Right hindlimb (tissue), 1 donor: ENCODE measurements around the gene SAMD9L.
"Not testable (repeated sequence)": the region's sequence is repeated elsewhere in the genome, so short reads cannot be mapped to it uniquely, and the experiment has no call there.

Experiments
- DNase-seq: peaks from one replicate; pipeline ENCODE4 v3.0.0-alpha.2; 2018

Gene SAMD9L

DNA sequence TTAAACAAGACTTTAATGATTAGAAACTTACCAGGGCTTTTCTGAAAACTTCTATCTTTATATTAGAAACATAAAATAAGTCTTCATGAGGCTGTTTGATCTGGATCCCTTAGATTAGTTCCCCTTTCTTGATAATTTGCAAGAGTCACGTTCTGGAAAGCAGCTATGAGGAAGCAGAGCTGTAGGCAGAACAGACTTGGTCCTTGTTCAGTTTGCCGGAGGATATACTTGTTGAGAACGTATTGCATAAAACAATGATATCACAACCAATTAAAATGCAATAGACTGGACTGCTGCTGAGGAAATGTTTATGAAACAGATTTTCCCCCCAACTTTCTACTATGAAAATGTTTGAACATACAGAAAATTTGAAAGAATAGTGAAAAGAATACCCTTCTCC is 2.8 kb downstream of the SAMD9L start:
- no peak for DNase-seq

DNA sequence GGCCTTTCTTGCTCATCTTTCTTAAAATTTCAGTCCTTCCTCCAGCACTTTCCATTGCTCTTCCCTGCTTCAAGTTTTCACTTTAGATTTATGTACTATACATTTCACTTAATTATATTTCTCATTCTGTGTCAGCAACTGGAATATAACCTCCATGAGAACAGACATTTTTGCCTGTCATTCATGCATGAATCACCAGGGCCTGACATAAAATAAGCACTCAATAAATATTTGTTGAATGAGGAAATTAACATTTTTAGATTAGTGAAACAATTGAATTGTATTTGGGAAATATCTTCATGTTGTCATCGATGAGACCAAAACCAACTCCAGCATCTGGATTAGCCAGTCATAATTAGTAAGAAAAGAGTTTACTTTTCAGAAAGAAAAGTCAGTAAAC is 6.1 kb downstream of the SAMD9L start:
- DNase-seq, result no peak

DNA sequence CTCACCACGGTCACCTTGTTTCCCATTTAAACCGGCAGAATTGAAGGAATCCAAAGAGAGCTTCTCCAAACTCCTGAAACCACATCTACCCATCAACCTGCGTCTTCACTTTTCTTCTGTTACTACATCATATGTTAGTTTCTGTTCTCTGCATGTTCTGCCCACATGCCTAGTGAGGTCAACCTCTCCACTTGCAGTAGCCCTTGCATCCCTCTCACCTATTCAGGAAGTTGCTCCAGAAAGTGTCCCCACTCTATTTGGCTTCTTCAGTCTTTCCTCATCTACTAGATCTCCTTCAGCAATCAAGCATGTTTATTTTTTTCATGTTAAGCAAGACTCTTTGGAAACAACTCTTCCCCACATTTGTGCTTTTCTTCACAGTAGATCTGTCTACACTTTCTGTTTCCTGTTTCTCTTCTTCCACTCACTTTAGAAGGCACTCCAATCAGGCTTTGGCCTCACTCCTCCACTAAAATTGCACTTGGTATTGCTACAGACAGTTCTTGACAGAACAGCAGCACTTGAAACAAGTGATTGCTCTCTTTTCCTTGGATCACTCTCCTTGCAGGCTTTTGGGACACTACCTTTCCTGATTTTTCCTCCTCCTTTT is 7.5 kb downstream of the SAMD9L start:
- DNase-seq, result no peak

DNA sequence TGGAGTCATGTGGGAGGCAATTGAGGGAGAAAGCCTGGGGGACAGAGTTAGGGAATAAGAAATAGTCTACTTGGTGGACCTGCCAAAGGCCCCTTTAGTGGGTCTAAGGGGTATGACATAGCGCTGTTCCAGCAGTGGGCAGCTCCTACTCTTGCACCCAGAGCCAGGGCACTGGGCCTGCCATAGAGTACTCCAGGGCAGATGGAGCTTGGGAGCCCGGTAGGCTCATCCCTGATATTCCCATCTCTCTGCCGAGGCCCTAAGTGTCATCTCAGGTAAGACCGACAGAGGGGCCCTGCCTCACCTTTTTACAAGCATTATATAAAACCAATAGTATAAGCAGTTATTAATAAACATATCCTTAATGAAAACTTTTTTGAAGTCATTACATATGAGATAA is 9.6 kb downstream of the SAMD9L start:
- DNase-seq, result no peak

DNA sequence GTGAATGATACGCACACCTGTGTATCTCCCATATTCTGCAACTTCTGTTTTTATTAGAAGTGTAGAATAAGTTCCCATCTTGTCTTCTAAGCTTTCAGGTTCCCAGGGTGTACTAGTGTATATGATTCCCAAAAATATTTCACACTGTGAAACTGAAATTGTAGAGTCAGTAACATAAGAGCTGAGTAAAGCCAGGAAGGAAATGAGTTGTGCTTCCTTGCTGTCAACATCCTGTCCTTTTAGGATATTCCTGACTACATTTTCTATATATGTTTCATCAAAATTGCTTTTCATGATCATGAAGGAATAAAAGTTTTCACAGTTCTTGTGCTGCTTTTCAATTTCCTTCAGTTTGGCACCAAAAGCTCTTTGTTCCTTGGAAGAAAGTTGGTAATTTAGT is 15.2 kb downstream of the SAMD9L start:
- DNase-seq, result no peak

DNA sequence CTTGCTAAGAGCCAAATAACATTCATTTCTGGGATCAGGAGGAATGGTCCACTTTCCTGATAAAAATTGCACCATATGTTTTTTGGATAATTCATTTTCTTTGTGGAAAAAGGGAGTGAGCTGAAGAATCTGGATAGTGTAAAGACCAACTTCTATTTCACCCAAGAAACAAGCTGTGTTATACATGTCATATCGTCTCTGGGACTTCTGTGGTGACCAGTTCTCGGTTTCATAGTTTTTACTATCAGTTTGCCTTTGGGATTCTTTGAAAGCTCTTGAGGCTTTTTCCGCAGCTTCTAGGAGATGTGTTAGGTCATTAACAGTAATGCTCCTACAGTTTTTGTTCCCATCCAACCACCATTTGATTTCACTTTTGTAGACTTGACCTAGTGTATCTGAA is 16.0 kb downstream of the SAMD9L start:
- DNase-seq, result no peak

DNA sequence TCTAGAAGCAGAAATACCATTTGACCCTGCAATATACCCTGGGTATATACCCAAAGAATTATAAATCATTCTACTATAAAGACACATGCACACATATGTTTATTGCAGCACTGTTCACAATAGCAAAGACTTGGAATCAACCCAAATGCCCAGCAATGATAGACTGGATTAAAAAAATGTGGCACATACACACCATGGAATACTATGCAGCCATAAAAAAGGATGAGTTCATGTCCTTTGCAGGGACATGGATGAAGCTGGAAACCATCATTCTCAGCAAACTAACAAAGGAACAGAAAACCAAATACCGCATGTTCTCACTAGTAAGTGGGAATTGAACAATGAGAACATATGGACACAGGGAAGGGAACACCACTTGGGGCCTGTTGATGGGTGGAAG is 21.2 kb downstream of the SAMD9L start:
- not testable (repeated sequence) for DNase-seq

DNA sequence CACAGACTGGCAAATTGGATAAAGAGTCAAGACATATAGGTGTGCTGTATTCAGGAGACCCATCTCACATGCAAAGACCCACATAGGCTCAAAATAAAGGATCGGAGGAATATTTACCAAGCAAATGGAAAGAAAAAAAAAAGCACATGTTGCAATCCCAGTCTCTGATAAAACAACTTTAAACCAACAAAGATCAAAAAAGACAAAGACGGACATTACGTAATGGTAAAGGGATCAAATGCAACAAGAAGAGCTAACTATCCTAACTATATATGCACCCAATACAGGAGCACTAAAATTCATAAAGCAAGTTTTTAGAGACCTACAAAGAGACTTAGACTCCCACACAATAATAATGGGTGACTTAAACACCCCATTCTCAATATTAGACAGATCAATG is 24.7 kb downstream of the SAMD9L start:
- DNase-seq, result not testable (repeated sequence)

DNA sequence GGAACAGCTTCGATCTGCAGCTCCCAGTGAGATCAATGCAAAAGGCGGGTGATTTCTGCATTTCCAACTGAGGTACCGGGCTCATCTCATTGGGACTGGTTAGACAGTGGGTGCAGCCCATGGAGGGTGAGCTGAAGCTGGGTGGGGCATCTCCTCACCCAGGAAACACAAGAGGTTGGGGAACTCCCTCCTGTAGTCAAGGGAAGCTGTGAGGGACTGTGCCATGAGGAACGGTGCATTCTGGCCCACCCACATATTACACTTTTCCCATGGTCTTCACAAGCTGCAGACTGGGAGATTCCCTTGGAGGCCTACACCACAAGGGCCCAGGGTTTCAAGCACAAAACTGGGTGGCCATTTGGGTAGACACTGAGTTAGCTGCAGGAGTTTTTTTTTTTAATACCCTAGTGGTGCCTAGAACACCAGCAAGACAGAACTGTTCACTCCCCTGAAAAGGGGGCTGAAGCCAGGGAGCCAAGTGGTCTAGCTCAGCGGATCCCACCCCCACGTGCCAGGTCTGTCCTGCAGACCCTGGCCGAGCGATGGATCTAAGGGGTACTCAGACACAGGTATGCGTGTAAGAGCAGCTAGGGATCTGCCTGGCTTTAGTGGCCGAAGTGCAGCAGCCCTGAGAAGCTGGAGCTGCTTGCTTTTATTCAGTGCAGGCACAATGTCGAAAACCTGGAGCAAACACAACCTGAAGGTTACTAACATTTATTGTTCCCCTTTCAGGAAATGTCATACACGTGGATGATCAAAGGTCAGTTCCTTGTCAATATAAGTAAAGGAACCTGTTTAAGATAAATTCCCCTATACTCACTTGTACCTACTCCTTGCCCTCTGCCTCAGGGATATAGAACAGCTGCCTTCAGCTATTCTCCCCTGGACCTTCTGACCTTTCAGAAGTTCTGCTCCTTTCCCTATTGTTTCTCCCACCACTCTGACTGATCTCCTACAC is 27.3 kb downstream of the SAMD9L start:
- no peak for DNase-seq

DNA sequence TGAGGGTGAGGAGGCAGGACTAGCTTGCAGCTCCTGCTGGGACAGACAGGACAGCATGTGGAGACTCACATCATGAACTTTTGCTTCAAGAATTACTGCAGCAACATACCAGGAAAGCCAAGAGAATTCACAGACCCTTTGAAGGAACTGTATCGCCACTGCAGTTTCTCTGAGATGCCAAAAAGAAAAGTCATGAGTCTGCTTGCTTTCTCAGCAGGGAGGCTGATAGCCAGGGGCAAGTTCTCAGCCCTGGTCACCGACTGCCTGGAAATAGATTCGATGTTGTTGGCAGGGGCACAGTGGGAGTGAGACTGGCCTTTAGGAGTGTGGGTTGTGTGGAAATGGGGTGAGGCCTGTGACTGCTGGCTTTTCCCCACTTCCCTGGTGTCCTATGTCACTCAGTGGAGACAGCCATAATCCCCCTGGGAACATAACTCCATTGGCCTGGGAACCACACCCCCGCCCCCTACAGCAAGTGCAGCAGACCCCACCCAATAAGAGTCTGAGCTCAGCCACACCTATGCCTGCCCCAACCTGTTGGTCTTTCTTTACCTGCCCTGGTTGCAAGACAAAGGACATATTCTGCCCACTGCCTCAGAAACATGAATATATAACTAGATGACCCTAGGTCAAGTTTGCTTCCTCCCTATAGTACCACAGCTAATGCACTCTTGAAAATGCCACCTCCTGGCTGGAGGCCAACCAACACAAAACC is 28.8 kb downstream of the SAMD9L start:
- no peak for DNase-seq

DNA sequence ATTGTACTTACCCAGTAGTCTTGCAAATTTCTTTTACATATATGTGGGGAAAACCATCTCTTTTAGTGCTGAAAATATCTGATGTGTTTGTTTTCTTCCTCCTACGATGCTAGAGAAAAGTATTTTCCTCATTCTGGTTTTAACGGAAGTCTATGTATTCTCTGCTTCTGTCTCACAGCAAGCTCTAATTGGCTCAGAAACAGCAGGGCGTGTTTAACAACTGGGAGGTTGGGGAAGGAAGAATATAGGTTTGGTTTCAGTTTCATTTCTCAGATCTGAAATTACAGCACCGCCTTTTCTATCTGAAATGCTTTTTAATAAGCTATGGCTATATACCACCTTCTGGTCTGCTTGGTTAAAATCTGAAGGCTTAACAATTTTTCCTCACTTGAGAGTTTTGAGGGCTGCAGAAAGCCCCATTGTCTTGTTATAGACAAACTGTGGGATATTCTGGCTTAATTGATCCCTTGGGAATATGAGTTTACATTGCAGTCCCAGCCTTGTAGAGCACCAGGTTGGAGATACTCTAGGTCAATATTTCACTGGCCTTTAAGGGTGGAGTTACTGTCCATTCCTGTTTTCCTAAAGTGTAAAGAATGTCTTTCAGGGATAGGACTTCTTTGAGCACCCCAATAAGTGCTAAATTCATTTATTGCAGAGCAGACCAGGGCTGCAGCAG is 30.2 kb downstream of the SAMD9L start, which contains the start of gene SAMD9:
TSS of gene SAMD9 (minus strand) at position 128 of the 679 bp plus-strand sequence. CDS start 11,882 bp downstream, outside the sequence.
- peak; percentile 67 for DNase-seq

DNA sequence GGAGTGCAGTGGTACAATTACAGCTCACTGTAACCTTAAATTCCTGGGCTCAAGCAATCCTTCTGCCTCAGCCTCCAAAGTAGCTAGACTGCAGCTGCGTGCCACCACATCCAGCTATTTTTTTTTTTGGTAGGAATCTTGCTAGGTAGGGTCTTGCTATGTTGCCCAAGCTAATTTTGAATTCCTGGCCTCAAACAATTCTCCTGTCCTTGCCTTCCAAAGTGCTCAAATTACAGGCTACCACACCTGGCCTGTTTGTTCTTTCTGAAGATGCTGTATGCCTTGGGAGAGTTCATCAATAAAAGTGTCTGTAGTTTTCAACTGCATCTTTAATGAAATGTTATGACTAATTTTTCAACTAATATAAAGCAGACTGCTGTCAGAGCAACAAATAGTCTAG is 30.9 kb downstream of the SAMD9L start:
- DNase-seq, result no peak

DNA sequence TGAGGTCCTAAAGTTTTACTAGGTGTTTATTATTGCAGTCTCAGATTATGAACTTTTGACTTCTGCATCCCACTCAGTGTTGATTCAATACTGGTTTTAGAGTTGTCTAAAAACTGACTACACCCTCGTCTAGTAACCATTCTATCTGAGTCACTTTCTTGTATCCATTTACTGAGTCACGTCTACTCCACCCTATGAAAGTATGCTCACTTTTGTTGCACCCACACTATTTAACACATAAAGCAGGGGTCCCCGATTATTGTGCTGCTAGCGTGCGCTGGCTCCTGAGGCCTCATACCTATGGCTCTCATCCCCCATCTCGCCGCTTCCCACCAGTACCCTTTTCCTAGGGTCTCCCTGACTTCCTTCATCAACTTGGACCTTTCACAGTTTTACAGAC is 32.4 kb downstream of the SAMD9L start:
- no peak for DNase-seq

DNA sequence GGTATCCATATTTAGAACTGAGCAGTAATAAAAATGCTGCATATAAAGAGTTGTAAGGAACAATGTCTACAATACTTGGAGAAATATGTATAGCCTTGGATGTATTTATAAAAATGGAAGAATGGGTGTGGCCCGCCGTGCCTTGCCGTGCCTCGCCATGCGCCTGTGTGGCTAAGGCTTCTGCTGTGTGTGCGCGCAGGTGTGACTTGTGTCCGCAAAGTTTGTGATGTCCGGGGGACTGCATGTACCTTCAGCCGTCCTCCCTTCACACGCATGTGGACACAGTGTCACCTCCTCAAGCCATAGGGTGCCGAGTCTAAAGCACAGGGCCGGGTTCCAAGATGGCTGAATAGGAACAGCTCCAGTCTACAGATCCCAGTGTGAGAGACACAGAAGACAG is 40.2 kb downstream of the SAMD9L start:
- DNase-seq, result no peak

DNA sequence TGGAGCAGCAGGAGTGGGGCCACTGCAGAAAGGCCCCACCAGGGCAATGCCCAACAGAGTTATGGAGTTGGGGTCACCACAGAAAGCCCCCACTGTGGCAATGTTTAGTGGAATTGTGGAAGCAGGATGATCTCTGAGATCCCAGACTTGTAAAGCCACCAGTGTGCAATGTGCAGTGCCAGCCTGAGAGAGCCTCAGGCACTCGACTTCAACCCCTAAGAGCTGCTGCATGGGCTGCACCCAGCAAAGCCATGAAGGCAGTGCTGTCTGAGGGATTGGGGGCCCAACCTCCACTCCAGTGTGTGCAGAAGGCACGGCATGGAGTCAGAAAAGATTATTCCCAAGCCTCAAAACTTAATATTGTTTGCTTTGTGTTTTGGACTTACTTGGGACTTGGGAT is 50.8 kb downstream of the SAMD9L start:
- DNase-seq, result no peak

DNA sequence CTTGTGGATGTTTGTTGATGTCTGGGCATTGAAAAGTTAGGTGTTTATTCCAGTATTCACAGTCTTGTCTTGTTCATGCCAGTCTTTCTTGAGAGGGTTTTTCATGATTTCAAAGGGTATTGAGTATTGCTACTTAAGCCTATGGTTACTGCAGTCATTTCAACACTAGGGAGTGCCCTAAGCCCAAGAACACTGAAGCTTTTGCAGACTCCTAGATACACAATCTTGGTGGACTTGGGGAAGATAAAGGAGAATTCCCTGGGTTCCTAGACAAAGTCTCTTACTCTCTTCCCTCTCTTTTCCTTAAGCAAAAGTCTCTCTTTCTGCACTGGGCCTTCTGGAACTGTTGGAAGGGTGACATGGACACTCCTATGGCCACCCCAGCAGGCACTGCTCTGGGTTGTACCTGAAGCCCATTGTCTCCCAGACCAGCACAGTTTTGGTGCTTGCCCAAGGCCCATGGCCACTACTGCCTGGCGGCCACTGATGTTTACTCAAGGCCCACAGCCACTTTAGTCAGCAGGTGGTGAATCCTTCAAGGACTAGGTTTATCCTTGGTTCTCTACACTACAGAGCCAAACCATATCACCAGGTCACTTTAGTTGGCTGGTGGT is 55.3 kb downstream of the SAMD9L start:
- DNase-seq, result no peak
